Astrocyte (in vitro differentiated cells and primary cell): Measurements from ENCODE around the gene BCAN. TPM values are rescaled to one million over a fixed set of nuclear protein-coding genes. Genes with fewer than 3 reads are reported as not detected.
A peak's percentile ranks its signal among the peaks of the same experiment; 100 is the strongest.

ENCODE experiments used
- DNase-seq: peaks from one replicate; pipeline ENCODE4 v3.0.0-alpha.2; 2010; ENCODE audit warnings: low read depth
- FAIRE-seq: peaks from 2 replicates; lab custom pipeline; 2011; peaks lifted over from hg19 to GRCh38; lab: Jason Lieb, UNC
- H2AFZ ChIP-seq: 2 replicates; pipeline ENCODE4 v1.6.0; 2012; ENCODE audit warnings: low read depth, low read length, inconsistent platforms
- H3K27ac ChIP-seq: 2 replicates; pipeline ENCODE4 v1.5.1; 2011; ENCODE audit warnings: low read depth, low read length, inconsistent platforms
- H3K27me3 ChIP-seq: 2 replicates; pipeline ENCODE4 v1.6.0; 2011; ENCODE audit warnings: low read length, inconsistent platforms; ENCODE audit not compliant: insufficient read depth
- H3K36me3 ChIP-seq: 2 replicates; pipeline ENCODE4 v1.5.1; 2011; ENCODE audit warnings: low read length, inconsistent platforms; ENCODE audit not compliant: insufficient read depth
- H3K4me1 ChIP-seq: 2 replicates; pipeline ENCODE4 v1.5.1; 2011; ENCODE audit warnings: low read length, inconsistent platforms; ENCODE audit not compliant: insufficient read depth
- H3K4me2 ChIP-seq: 2 replicates; pipeline ENCODE4 v1.6.0; 2012; ENCODE audit warnings: low read length, inconsistent platforms
- H3K4me3 ChIP-seq: 2 replicates; pipeline ENCODE4 v1.5.1; 2011; ENCODE audit warnings: low read depth, mild to moderate bottlenecking, low read length, inconsistent platforms; ENCODE audit not compliant: insufficient read depth
- H3K79me2 ChIP-seq: 2 replicates; pipeline ENCODE4 v1.6.0; 2012; ENCODE audit warnings: mild to moderate bottlenecking, low read length, inconsistent platforms; ENCODE audit not compliant: insufficient read depth
- H3K9ac ChIP-seq: 2 replicates; pipeline ENCODE4 v1.6.0; 2012; ENCODE audit warnings: mild to moderate bottlenecking, low read length, inconsistent platforms
- H3K9me3 ChIP-seq: 2 replicates; pipeline ENCODE4 v1.5.1; 2012; ENCODE audit warnings: low read depth, mild to moderate bottlenecking, low read length, inconsistent platforms; ENCODE audit not compliant: insufficient read depth
- H4K20me1 ChIP-seq: 2 replicates; pipeline ENCODE4 v1.6.0; 2012; ENCODE audit warnings: low read length, inconsistent platforms; ENCODE audit not compliant: insufficient read depth
- H3K27ac Mint-ChIP-seq: one replicate; pipeline ENCODE4 v1.8.0; 2021; ENCODE audit warnings: mild to moderate bottlenecking, mixed read lengths; ENCODE audit not compliant: unreplicated experiment
- H3K27me3 Mint-ChIP-seq: one replicate; pipeline ENCODE4 v1.8.0; 2021; ENCODE audit warnings: low read depth, mixed read lengths; ENCODE audit not compliant: unreplicated experiment
- H3K36me3 Mint-ChIP-seq: one replicate; pipeline ENCODE4 v1.8.0; 2021; ENCODE audit warnings: low read depth, mixed read lengths; ENCODE audit not compliant: unreplicated experiment
- H3K4me1 Mint-ChIP-seq: one replicate; pipeline ENCODE4 v1.8.0; 2021; ENCODE audit warnings: low read depth, mixed read lengths; ENCODE audit not compliant: unreplicated experiment
- H3K4me3 Mint-ChIP-seq: one replicate; pipeline ENCODE4 v1.8.0; 2021; ENCODE audit warnings: mild to moderate bottlenecking, moderate library complexity, mixed read lengths; ENCODE audit not compliant: unreplicated experiment
- H3K9me3 Mint-ChIP-seq: one replicate; pipeline ENCODE4 v1.8.0; 2021; ENCODE audit warnings: mild to moderate bottlenecking, mixed read lengths; ENCODE audit not compliant: unreplicated experiment
- CTCF ChIP-seq: IDR thresholded peaks from 2 replicates; pipeline ENCODE4 v1.5.1; 2011; ENCODE audit warnings: low read depth, mild to moderate bottlenecking, inconsistent platforms, low read length, moderate library complexity; ENCODE audit not compliant: insufficient read depth
- EZH2 ChIP-seq: IDR thresholded peaks from 2 replicates; pipeline ENCODE4 v1.6.1; 2012; ENCODE audit warnings: mild to moderate bottlenecking, low read length, inconsistent platforms; ENCODE audit not compliant: insufficient read depth
- total RNA-seq: library from RNA; stranded (reverse); gene quantifications from 2 replicates; pipeline ENCODE4 v1.2.1, GENCODE V29; 2021

The BCAN gene
- total RNA-seq, 1 donor from 2014 or later = 0.41 TPM

GRCh38 chr1:156638189-156638985, 3.5 kb upstream of the BCAN start:
- no peaks in the 10 kb centered on the region for H3K36me3 ChIP-seq
- peaks cover 7% of the 10 kb centered on the region for H3K4me1 ChIP-seq
- Mint-ChIP-seq H3K4me3 (no peak overlapping the region), H3K36me3 (no peaks in the 10 kb centered on the region), H3K9me3 (no peaks in the 10 kb centered on the region), H3K27me3 (peaks cover 72% of the 10 kb centered on the region), H3K4me1 (peaks cover 8% of the 10 kb centered on the region), H3K27ac (no peak overlapping the region)
- FAIRE-seq = no peak
- H3K9ac ChIP-seq = no peak overlapping the region
- DNase-seq = no peak
- H3K79me2 ChIP-seq = no peaks in the 10 kb centered on the region
- no peak overlapping the region for H3K27ac ChIP-seq
- no peak overlapping the region for H2AFZ ChIP-seq
- peaks cover 16% of the 10 kb centered on the region for H4K20me1 ChIP-seq
- H3K4me2 ChIP-seq = no peak overlapping the region
- TF ChIP-seq EZH2 = peak; percentile 74
- TF ChIP-seq CTCF = no peak
- no peaks in the 10 kb centered on the region for H3K9me3 ChIP-seq
- H3K4me3 ChIP-seq = no peak overlapping the region
- peaks cover 76% of the 10 kb centered on the region for H3K27me3 ChIP-seq

- no peak overlapping the region for H2AFZ ChIP-seq
- H3K27ac ChIP-seq = no peak overlapping the region
- H3K9ac ChIP-seq = no peak overlapping the region
- no peak for FAIRE-seq
- Mint-ChIP-seq H3K4me3 (no peak overlapping the region), H3K4me1 (peaks cover 8% of the 10 kb centered on the region), H3K27me3 (peaks cover 75% of the 10 kb centered on the region), H3K27ac (no peak overlapping the region), H3K9me3 (no peaks in the 10 kb centered on the region), H3K36me3 (no peaks in the 10 kb centered on the region)
- peaks cover 79% of the 10 kb centered on the region for H3K27me3 ChIP-seq
- H3K9me3 ChIP-seq = no peaks in the 10 kb centered on the region
- DNase-seq = no peak
- H3K36me3 ChIP-seq = no peaks in the 10 kb centered on the region
- no peak overlapping the region for H3K4me2 ChIP-seq
- TF ChIP-seq CTCF (no peak), EZH2 (no peak)
- H4K20me1 ChIP-seq = peaks cover 16% of the 10 kb centered on the region
- peaks cover 7% of the 10 kb centered on the region for H3K4me1 ChIP-seq
- H3K79me2 ChIP-seq = no peaks in the 10 kb centered on the region
- no peak overlapping the region for H3K4me3 ChIP-seq
These were observed 2.3 kb upstream of the BCAN start for GRCh38 chr1:156639601-156640101.
